Mucosa of stomach (tissue), 1 donor: Measurements from ENCODE around the gene P2RY8.

Experiments
- H3K27me3 ChIP-seq: one replicate; pipeline ENCODE4 v1.7.0; 2013; ENCODE audit warnings: mild to moderate bottlenecking, low read length; ENCODE audit not compliant: control insufficient read depth, insufficient read depth
- H3K36me3 ChIP-seq: one replicate; pipeline ENCODE4 v1.7.0; 2013; ENCODE audit warnings: low read length; ENCODE audit not compliant: control insufficient read depth, insufficient read depth
- H3K4me1 ChIP-seq: one replicate; pipeline ENCODE4 v1.7.0; 2013; ENCODE audit warnings: mild to moderate bottlenecking, low read length; ENCODE audit not compliant: control insufficient read depth, insufficient read depth
- H3K4me3 ChIP-seq: one replicate; pipeline ENCODE4 v1.7.0; 2013; ENCODE audit warnings: low read length
- H3K9ac ChIP-seq: one replicate; pipeline ENCODE4 v1.7.0; 2013; ENCODE audit warnings: mild to moderate bottlenecking, low read length, moderate library complexity
- H3K9me3 ChIP-seq: one replicate; pipeline ENCODE4 v1.7.0; 2013; ENCODE audit warnings: mild to moderate bottlenecking, low read length, moderate library complexity; ENCODE audit not compliant: control insufficient read depth
- donor health status: Pancreatic carcinoma.

The P2RY8 gene

DNA sequence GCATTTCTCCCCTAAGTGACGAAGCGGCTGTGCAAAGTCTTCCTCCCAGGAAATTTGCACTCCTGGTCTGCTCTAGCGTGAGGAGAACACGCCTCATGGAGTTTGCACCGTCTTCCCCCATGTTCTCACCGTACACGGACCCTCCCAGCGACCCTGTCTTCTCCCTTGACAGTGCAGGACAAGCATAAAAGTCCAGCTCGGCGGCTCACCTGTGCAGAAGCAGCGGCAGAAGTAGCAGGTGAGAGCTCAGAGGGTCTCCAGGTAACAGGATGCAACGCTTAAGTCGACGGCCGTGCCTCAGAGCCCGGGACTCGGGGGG is 314 bp downstream of the P2RY8 start:
- Histone ChIP-seq H3K9ac (no peak overlapping the region), H3K4me3 (no peak overlapping the region), H3K9me3 (no peaks in the 10 kb centered on the region)

GRCh38 chrX:1535241-1536041 is 1.5 kb downstream of the P2RY8 start:
- Histone ChIP-seq H3K9me3 (no peaks in the 10 kb centered on the region), H3K36me3 (no peaks in the 10 kb centered on the region), H3K9ac (peak overlapping the region; percentile 34), H3K4me1 (no peaks in the 10 kb centered on the region), H3K27me3 (no peaks in the 10 kb centered on the region), H3K4me3 (no peak overlapping the region)

More for the DNA sequence above, 314 bp downstream of the P2RY8 start:
- Histone ChIP-seq H3K4me1 (no peaks in the 10 kb centered on the region), H3K36me3 (no peaks in the 10 kb centered on the region), H3K27me3 (no peaks in the 10 kb centered on the region)

DNA sequence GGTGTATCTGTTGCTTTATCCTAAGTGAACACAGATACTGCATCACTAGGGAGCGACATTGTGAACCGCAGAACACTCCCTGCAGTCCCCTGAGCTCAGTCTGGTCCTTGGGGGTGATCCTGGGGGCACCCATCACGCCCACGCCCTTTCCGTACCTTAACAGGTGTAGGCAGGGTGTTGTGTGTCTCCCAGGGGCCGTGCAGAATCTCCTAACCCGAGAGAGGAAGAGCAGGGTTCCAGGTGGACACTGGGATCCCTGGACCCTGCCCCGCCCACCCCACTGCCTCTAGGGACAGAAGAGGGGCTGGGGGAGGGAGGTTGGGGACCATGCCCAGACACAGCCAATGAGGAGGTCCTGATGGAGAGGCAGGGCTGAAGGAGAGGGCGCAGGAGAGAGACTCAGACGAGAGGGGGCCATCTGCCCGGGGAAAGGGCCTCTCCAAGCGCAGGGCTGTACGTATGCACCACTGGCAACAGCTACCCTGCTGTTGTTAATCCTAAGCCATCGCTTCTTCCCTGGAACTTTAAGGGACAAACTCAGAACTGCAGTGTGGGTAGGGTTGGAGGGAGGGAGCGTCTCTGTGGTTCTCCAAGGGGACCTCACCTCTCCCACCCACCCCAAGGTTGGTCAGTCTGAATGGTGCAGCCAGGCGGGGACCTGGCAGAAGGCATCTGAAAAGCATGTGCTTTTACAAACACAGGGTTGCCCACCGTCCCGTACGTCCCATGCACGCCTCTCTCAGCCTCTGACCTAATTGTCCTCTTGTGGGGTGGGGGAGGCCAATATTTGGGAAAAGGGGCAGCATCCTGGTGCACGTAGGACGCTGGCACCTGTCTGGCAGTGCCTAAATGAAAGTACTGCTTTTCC is 2.5 kb downstream of the P2RY8 start:
- no peaks in the 10 kb centered on the region for H3K27me3 ChIP-seq
- H3K4me3 ChIP-seq, result no peak overlapping the region
- no peaks in the 10 kb centered on the region for H3K4me1 ChIP-seq
- H3K36me3 ChIP-seq, result no peaks in the 10 kb centered on the region
- H3K9ac ChIP-seq, result no peak overlapping the region
- no peaks in the 10 kb centered on the region for H3K9me3 ChIP-seq

- no peak overlapping the region for H3K4me3 ChIP-seq
- H3K4me1 ChIP-seq, result no peaks in the 10 kb centered on the region
- no peaks in the 10 kb centered on the region for H3K9me3 ChIP-seq
- H3K27me3 ChIP-seq, result no peaks in the 10 kb centered on the region
- no peaks in the 10 kb centered on the region for H3K36me3 ChIP-seq
- H3K9ac ChIP-seq, result no peak overlapping the region
Observed at GRCh38 chrX:1533058-1533457, 3.9 kb downstream of the P2RY8 start.

DNA sequence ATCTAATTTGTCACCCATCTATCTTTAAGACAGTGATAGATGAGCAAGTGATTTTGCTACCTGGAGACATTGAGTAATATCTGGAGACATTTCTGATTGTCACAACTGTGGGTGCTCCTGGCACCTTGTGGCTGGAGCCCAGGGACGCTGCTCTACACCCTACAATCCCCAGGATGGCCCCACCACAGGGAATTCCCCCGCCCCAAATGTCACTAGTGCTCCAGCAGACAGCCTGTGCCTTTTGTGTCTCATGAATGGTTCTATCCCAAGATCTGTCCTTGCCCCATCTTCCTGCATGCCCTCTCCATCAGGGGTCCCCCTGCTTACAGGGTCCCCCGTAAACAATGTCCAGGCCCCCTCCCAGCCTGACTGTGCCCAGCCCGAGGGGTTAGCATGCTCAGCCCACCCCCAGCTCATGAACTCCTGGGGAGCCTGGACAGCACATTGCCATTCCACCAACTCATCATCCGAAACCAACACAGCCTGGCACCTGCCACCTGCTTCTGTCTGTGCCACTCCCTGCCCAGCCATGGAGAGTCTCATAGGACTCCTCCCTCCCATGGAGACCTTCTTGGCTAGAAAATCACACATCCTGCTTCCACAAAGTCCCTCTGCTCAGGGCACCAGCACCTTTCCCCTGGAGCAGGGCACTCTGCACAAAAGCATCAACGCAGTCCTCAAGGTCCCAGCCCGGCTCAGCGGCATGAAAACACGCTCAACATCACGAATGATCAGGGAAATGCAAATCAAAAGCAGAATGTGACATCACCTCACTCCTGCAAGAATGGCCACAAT is 5.7 kb downstream of the P2RY8 start:
- H3K4me1 ChIP-seq, result no peaks in the 10 kb centered on the region
- no peak overlapping the region for H3K9ac ChIP-seq
- no peak overlapping the region for H3K4me3 ChIP-seq
- no peaks in the 10 kb centered on the region for H3K36me3 ChIP-seq
- H3K27me3 ChIP-seq, result no peaks in the 10 kb centered on the region
- no peaks in the 10 kb centered on the region for H3K9me3 ChIP-seq

GRCh38 chrX:1529756-1530155 is 7.2 kb downstream of the P2RY8 start:
- H3K9me3 ChIP-seq, result no peaks in the 10 kb centered on the region
- no peak overlapping the region for H3K9ac ChIP-seq
- no peaks in the 10 kb centered on the region for H3K27me3 ChIP-seq
- H3K4me3 ChIP-seq, result no peak overlapping the region
- H3K4me1 ChIP-seq, result no peaks in the 10 kb centered on the region
- H3K36me3 ChIP-seq, result no peaks in the 10 kb centered on the region

- no peak overlapping the region for H3K4me3 ChIP-seq
- H3K4me1 ChIP-seq, result no peaks in the 10 kb centered on the region
- no peaks in the 10 kb centered on the region for H3K9me3 ChIP-seq
- H3K27me3 ChIP-seq, result no peaks in the 10 kb centered on the region
- no peaks in the 10 kb centered on the region for H3K36me3 ChIP-seq
- H3K9ac ChIP-seq, result no peak overlapping the region
Observed at GRCh38 chrX:1529328-1529727, 7.7 kb downstream of the P2RY8 start.

- Histone ChIP-seq H3K36me3 (no peaks in the 10 kb centered on the region), H3K27me3 (no peaks in the 10 kb centered on the region), H3K9ac (no peak overlapping the region), H3K4me3 (no peak overlapping the region), H3K9me3 (no peaks in the 10 kb centered on the region), H3K4me1 (no peaks in the 10 kb centered on the region)
Observed at GRCh38 chrX:1528884-1529203, 8.1 kb downstream of the P2RY8 start.

GRCh38 chrX:1528186-1528883 is 8.7 kb downstream of the P2RY8 start:
- no peaks in the 10 kb centered on the region for H3K4me1 ChIP-seq
- no peak overlapping the region for H3K9ac ChIP-seq
- no peaks in the 10 kb centered on the region for H3K27me3 ChIP-seq
- H3K4me3 ChIP-seq, result no peak overlapping the region
- H3K9me3 ChIP-seq, result no peaks in the 10 kb centered on the region
- H3K36me3 ChIP-seq, result no peaks in the 10 kb centered on the region

DNA sequence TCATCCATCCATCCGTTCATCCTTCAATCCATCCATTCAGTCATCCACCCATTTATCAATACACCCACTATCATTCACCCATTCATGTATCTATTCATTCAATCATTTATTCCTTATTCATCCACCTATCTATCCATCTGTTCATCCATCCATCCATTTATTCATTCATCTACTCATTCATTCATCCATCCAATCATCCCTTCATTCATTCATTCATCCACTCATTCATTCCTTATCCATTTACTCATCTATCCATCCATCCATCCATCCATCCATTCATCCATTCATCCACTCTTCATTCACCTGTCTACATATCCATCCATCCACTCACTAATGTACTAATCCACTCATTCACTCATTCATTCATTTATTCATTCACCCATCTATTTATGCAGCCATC is 9.5 kb downstream of the P2RY8 start:
- Histone ChIP-seq H3K9me3 (no peaks in the 10 kb centered on the region), H3K27me3 (no peaks in the 10 kb centered on the region), H3K9ac (no peak overlapping the region), H3K4me3 (no peak overlapping the region), H3K36me3 (no peaks in the 10 kb centered on the region), H3K4me1 (no peaks in the 10 kb centered on the region)

DNA sequence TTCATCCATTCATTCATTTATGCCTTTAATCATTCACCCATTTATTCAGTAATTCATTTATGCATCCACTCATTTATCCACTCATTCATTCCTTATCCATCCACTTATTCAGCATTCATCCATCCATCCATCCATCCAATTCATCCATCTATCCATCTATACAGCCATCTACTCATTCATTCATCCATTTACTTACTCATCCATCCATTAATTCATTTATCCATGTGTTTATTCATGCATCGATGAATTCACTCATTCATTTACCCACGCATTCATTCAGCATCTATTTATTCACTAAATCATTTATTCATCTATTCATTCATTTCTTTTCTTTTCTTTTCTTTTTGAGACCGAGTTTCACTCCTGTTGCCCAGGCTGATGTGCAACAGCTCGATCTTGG is 10.4 kb downstream of the P2RY8 start:
- no peak overlapping the region for H3K4me3 ChIP-seq
- no peaks in the 10 kb centered on the region for H3K36me3 ChIP-seq
- no peaks in the 10 kb centered on the region for H3K9me3 ChIP-seq
- H3K4me1 ChIP-seq, result no peaks in the 10 kb centered on the region
- H3K27me3 ChIP-seq, result no peaks in the 10 kb centered on the region
- no peak overlapping the region for H3K9ac ChIP-seq
